Measurements from ENCODE around the gene RTKN.

Gene RTKN

DNA sequence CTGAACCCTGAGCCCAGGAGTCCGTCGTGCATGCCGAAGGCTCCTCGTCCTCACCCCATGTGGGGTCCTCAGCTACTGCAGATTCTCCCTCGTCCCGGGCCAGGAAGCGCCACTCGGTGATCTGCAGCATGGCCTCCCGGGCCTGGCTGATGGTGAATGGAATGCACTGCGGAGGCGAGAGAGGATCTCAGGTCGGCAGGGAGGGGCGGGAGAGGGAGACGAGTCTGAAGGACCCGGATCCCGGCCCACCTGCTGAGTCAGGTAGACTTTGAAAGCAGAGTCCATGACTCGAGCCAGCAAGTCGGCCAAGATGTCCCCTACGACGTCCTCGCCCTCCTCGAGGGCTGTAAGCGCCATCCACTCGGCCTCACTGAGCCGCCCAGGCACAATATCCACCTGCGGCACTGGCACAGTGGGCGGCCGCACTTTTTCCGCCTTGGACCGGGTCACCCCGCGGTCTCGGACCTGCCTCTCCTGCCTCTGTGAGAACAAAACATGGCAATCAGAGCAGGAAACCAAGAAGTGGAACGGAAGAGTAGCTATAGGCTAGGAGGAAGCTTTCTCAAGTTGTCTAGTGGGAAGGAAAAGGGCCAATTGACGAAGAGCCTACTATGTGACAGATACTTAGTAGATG is 25.9 kb downstream of the RTKN start:
- no peak for FAIRE-seq

DNA sequence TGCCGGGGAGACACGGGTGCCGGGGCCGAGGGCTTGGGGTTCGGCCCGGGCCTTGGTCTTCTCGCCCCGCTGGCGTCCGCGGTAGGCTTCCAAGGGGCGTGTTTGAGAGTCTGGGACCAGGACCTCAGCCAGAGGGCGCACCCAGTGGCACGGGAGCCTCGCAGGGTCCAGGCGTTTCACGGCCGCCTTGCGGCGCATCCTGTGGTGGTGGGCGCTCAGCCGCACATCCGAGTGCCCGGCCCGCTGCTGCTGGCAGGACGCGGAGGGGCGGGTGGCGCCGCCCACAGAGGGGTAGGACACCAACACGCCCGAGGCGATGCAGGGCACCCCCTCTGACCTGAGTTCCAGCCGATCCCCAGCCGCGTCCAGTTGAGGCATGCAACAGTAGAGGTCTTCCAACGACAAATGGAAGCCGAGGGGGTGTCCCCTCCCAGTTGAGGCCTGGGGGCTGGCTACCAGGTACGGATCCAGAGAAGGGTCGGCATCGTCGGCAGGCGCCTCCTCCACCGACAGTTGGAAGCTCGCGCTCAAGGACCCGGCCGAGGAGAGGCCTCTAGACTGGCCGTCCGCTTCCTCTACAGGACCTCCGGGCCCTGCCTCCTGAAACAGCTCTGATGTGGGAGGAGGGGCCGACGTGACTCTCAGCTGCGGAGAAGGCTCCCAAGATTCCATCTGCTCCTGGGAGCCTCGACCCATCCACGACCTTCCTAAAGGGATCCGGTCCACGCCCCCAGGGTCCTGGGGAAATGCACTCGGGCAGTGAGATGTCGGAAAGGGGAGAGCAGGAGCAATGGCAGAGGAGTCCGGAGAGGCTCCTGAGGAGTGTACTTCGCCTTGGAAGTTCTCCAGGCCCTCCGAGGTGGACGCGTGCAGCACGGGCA is 26.6 kb downstream of the RTKN start:
- FAIRE-seq = no peak

DNA sequence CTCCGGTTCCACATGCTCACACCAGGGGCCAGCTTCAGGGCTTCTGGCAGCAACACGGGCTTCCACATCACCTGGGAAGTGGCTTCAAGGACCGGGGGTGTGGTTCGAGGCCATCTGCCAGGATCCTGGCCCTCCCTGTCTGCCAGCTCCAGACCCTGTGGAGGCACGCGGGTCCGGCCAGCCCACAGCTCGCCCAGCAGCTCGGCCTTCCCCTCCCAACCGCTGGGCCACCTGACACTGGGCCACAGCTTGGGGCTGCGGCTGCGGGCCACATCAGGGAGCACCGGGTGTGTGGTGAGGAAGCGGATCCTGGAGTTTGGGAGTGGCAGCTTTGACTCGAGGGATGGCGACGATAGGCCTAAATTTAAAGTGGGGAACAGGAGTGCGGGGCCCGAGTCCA is 27.3 kb downstream of the RTKN start:
- FAIRE-seq = no peak

DNA sequence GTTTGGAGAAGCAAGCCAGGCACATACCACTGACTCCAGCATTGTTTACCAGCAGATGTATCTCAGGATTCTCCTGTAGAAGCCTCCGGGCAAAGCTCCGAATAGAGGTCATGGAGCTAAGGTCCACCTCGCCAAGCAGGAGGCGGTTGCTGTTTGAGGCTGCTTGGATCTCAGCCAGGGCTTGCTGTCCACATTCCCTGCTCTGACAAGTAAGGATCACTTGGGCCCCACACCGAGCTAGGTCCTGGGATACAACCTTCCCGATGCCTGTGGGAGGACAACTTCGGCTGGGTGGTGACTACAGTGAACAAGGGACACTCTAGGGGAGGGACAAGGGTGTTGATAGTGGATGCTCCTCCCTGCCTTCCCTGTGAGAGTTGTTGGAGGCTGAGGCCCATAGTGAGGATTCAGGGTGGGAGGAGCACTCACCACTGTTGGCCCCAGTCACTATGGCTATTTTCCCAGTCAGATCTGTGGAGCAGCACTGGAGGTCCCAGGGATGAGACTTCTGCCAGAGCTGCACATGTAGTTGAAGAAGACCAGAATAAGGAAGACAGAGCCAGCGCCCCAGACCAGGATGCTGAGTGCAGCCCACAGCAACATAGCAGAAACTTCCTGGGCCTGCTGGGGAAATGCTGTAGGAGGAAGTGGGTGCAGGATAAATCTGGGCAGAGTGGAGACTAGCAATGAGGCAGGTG is 28.6 kb downstream of the RTKN start:
- FAIRE-seq = no peak

DNA sequence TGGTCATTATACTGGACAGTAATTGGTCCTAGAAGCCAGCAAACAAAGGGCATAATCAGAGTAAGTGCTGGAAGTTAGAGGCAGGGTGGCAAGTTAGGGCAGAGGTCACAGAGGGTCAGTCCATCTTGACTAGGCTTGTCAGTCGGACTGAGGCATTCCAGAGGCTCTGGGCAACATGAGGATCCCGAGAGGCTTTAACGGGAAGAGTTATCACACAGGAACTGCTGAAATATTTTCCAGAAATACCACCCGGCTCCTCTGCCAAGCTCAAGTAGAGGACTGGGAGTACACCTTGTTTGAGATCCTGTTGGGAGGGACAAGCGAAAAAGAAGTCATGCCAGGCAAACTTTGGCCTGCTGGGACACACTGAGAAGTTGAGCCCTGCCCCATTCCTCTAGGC is 34.1 kb downstream of the RTKN start:
- FAIRE-seq = no peak

DNA sequence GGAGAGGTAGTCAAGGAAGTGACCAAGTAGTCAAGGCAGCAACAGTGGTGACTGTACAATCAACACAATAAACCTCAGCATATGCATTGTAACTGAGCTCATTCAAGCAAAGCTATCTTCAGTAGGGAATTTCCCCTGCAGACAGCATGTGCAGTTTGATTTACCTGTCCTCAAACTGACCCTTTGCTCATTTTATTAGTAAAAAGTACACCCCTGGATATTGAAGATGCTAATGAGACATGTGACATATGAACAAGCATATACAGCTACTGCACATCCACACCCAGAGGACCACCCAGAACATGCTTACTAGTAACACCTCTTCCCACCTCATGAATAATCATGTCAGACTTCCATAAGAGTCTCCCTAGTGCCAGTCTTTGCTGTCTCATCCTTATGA is 35.7 kb downstream of the RTKN start:
- no peak for FAIRE-seq

DNA sequence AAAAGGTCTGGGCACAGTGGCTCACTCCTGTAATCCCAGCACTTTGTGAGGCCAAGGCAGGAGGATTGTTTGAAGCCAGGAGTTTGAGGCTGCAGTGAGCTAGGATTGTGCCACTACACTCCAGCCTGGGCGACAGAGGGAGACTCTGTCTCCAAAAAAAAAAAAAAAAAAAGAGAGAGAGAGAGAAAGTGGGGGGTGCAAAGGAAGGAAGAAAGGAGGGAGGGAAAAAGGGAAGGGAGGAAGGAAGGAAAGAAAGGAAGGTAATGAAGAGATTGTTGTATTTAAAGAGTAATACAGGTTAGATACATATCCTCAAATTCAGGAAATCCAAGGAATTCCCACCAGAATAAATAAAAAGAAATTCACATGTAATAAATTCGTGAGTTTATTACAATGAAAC is 39.8 kb downstream of the RTKN start:
- FAIRE-seq = no peak

DNA sequence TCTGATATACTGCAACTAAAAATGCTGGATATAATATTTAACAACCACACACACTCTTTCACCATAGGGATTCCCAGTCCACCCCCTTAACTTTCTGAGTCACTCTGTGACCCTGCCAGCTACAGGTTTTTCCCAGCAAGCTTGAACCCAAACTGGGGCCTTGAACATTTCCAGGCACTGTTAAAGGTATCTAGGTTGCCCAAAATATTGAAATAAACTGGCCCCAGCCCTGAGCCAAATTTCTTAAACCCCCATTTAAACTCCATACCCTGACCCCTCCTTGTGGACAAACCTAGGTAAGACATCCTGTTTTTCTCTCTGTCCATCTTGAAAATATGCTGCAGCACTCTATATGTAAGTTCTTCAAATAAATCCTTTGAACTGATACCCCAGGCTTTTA is 42.0 kb downstream of the RTKN start:
- FAIRE-seq = no peak

DNA sequence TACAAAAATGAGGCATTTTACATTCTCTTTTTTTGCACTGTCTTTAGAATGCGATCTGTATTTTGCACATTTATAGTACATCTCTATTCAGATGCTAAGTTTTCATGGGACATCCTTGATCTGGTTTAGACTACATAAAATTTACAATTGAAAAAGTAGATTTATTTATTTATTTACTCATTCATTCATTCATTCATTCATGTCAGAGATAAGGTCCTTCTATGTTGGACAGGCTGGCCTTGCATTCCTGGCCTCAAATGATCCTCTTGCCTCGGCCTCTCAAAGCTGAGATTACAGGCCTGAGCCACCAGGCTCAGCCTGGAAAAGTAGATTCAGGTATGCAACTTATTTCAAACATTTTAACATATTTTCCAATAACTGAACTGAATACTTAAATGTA is 45.6 kb downstream of the RTKN start:
- no peak for FAIRE-seq

DNA sequence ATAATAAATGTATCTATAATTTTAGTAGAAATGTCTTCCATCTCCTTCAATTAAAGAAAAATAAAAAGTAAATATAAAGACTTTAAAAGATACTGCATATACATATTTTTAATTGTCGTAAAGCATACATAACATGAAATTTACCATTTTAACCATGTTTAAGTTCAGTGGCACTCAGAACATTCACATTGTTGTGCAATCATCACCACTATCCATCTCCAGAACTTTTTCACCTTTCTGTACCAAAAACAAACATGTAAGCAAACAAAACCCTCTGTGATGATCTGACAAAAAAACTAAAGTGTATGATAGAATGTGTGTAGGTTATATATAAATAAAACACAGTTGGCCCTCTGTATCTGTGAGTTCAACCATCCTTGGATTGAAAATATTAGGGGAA is 48.2 kb downstream of the RTKN start:
- no peak for FAIRE-seq

DNA sequence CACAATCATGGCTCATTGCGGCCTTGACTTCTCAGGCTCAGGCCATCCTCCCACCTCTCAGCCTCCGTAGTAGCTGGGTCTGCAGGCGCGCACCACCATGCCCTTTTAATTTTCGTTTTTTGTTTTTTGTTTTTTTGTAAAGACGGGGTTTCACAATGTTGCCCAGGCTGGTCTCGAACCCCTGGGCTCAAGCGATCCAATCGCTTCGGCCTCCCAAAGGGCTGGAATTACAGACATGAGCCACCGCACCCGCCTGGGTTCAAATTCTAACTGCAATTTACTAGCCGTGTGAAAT is 49.3 kb downstream of the RTKN start:
- FAIRE-seq = no peak

DNA sequence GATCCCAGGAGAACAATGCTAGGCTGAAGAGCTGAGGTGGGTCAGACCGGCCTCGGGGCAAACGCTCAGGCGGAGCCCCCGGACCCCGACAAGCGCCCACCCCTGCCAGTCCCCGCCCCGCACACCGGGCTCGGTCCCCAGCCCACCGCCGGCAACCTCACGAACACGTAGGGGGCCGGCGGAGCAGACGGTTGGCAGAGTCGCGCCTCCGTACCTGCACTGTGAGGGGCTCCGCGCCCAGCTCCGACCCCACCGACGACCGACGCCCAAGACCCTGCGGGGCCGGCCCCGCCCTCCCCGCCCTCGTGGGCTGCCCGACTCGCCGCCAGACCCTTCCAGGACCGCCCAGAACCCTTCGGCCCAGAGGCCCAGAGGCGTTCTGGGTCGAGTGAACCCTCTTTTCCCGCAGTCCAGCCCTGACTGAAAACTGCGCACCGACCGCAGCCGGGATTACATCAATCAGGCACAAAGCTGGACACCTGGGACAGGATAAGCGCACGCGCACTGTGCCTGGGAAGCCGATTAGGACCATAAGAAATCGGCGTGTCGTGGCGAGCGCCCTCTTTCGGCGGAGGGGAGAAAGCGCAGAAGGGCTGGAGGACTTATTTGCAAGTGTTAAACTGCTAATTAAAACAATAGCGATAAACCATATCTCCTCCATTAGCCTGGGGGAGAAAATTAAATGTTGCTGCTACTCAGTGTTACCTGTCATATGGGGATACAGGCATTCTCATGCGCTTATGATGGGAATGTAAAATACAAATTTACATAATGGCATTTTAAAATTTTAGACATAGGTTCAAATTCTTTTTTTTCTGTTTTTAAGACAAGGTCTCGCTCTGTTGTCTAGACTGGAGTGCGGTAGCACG is 49.9 kb downstream of the RTKN start:
- FAIRE-seq = peak; percentile 86

DNA sequence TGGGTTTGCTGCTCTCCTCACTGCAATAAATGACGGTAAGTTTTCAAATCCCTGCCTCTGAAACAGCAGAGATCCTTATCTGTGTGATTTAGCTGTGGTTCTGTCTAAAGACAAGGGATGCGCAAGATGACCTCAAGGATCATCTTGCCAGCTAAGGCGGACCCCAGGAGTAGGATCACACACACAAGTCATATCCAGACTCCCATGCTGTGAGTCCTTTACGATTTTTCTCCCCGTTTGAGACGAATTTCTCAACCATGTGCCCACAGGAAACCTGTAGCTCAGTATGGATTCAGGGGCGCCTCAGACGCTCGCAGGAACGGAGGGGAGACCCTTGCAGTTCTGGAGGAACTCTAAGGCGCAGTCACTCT is 50.5 kb downstream of the RTKN start:
- no peak for FAIRE-seq

DNA sequence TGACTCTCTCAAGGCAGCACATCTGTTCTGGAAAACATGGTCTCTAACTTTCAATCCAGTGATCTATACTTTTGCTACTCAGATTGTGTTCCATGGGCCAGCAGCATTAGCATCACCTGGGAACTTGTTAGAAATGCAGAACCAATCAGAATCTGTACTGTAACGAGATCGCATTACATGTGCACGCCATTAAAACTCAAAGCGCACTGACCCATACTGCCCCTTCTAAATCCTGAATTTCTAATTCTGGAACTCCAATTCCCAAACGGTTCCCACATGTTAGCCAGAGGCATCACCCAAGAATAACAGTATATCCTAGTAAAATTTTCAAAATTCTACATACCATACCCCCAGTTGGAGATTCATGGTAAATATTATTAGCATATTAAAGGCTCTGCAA is 51.1 kb downstream of the RTKN start:
- no peak for FAIRE-seq

DNA sequence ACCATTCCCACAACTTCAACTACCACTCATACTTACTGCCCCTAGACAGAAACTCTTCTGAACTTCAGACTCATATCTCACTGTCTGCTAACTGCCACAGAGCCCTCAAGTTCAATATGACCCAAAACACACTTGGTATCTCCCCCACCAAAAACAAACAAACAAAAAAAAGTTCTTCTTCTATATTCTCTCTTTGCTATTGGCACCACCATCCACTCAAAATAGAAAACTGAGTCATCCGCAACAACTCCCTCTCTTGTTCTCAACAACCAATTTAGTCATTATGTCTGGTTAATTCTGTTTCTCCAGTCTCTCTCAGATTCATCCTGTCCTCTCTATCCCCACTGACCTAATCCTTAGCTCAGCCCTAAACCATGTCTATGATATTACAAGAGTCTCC is 54.4 kb downstream of the RTKN start:
- FAIRE-seq = no peak

DNA sequence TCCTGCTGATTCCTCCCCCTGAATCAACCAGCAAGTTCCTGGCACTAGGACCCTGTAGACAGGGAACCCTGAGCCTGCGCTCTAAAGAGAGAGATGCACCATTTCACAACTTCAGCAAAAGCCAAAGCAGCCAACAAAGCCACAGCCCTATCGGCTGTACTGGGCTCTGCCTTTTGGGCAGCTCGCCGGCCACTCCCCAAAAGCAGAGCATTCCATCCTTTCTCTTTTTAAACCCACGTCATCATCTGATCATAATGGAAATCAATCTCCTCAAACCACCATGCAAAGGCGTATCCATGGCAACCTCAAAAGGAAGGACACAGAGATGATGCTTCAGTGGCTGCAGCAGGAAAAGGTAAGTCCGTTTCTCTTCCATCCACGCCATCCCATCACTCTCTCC is 56.3 kb downstream of the RTKN start:
- FAIRE-seq = no peak

DNA sequence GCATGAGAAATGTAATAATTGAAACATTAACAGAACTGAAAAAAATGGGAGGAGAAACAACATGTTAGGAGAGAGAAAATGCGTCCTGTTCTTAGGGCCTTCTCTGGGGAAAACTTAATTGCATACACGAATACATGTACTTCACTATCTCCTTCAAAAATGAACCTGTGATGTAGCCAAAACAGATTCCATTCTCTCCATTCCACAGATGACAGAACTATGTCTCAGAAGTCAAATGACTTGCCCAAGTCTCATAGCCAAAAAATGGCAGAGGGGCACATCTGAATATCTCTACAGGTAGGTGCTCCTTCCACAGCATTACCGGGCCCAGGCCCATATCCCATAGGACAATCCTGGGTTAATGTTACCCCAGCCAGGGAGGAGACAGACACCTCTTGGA is 57.7 kb downstream of the RTKN start:
- no peak for FAIRE-seq

DNA sequence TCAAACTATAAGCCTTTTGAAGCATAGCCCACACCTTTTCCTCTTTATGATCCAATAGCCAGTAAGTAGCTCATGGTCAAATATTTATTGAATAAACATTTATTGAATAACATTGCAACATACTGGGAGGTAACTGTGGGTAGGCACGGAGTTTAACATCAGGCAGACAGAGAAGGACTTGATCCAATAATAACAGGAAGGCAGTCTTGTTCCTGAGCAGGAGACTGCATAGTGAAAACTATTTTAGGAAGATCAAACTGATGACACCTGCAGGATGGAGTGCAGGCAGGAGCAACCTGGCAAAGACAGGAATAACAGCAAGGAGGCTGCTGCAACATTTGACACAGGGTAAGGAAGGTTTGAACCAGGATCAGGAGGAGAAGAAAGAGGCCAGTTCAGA is 58.5 kb downstream of the RTKN start:
- no peak for FAIRE-seq

DNA sequence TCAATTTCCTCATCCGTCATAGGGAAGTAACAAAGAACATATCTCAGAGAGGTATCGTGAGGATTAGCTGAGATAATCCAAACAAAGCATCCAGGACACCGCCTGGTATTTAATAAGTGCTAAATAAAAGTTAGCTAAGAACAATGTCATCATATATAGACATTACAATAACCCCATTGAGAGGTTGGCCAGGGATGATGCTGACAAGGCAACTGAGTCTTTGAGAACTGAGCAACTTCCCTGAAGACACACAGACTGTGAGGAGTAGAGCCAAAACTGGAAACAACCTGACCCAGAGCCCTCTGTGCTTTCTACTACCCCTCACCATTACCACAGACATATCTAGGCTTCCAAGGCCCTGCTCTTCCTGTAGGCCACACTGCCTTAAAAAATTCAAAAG is 60.0 kb downstream of the RTKN start:
- FAIRE-seq = no peak

DNA sequence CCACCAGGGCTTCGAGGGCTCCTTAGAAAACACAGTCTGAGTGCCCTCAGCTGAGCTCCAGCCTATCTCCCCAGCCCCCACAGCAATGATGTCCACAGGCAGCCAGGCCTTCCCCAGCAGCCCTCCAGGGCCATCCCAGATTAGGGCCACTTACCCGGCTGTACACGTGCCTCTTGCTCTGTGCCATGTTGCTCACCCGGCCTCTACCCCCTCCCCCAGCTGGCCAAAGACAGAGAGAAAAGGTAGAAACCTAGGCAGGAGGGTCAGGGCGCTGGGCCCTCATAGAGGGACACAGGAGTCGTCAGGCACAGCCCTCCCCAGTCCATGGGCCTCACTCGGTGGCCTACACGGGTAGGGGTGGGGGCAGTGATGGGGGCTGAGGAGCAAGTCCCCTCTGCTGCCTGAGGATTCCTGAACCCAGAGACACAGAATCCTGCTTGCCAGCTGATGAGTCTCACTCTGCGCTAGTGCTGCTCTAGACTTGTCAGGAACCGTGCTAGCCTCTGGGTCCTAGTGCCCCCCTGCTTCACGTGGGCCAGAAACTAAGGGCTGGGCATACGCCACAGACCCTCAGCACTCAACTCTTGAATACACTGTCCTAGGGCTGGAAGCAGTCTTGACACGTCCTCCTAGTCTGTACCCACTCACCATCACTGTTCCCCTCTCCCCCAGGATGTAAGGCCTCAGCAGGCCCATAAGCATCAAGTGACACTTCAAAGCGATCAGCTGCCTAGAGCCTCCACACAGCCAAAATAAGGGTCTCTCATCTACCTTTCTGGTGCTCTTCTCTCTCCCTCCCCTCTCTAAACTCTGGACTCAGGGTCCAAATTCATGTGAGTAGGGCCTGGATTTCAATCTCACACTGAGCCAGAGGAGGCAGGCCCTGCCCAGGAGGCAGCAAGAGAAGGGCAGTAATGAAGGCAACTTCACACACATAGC is 61.6 kb downstream of the RTKN start, which contains the start of gene DCTN1:
DCTN1 (minus strand) TSS at position 461 of the 939 bp plus-strand sequence; CDS start at position 187, 274 bp downstream.
- FAIRE-seq = no peak

DNA sequence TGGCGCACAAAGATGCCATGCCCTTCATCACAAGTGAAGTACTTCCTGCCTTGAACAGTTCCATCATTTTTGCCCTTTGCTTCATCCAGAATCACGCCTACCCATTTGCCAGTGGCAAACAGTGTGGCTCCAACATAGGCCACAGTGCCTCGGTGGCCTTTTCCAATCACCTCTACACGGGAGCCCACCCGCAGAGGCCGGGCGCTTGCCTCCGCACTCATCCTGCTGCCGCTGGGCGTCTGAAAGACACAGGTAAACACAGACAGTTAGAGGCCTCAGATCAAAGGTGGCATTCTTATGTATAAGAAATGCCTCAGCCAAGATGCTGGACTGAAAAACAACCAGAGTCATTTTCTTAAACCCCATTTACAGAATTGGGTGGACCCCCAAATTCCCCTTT is 63.7 kb downstream of the RTKN start:
- no peak for FAIRE-seq

DNA sequence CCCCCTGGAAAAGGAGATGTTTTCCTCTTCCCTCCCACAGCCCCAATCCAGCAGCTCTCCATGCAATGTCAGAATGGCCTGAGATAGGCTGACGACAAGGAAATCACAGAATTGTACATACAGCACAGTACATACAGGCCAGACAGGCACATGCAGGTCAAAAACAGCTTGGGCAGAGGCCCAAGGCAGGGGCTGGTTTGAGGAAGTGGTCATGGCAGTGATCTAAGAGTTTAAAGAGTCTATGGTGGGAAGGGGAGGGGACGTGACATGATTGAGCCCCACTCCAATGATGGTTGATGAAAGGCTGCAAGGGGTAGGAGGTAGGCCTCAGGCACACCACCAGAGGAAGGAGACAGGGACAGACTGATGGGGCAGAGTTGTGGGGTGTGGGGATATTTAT is 65.9 kb downstream of the RTKN start:
- no peak for FAIRE-seq
